Gastroesophageal sphincter (tissue), 3 donors: Measurements from ENCODE around the gene CDH23.

Experiments used
- CTCF ChIP-seq, 4 experiments: fragments of 200-600 bp in 2 of 4; fragments of 450-650 bp in 2 of 4; sonication (generic) in 1 of 4; IDR thresholded peaks; one replicate each; pipeline ENCODE4 v1.5.1; 2017 to 2019; ENCODE audit warnings: antibody characterized with exemption in 4 of 4, mild to moderate bottlenecking in 2 of 4, moderate library complexity in 2 of 4
- EP300 ChIP-seq: sonication (generic); formaldehyde crosslinking; IDR thresholded peaks from one replicate; pipeline ENCODE4 v1.6.1; 2017; ENCODE audit warnings: antibody characterized with exemption, mild to moderate bottlenecking
- POLR2A ChIP-seq, 2 donors: fragments of 450-650 bp; IDR thresholded peaks; one replicate each; pipeline ENCODE4 v1.6.1; 2017; ENCODE audit warnings: antibody characterized with exemption in 2 of 2, mild to moderate bottlenecking in 2 of 2, moderate library complexity in 1 of 2

- TF ChIP-seq POLR2A (IDR thresholded peaks at IDR 0.05) (no peak), EP300 (no peak), CTCF (IDR thresholded peaks at IDR 0.05) (no peak)
Observed at GRCh38 chr10:71597821-71598498, 201.2 kb downstream of the CDH23 start.
